B cell (primary cell): ENCODE results near the gene TIFAB. TPM values are rescaled to one million over a fixed set of nuclear protein-coding genes. Genes with fewer than 3 reads are reported as not detected.

Experiments
- ATAC-seq: fragments of 200-7000 bp; cut with Tn5 transposase; one replicate; pipeline ENCODE4 v1.10.0; 2021; ENCODE audit warnings: low read depth, mild to moderate bottlenecking, moderate number of reproducible peaks, moderate library complexity
- CTCF ChIA-PET: fragments of 350-600 bp; sonication (Branson Sonifier 250); formaldehyde crosslinking; loops from one replicate; lab custom pipeline; 2021; ENCODE audit warnings: antibody characterized with exemption, inconsistent platforms; lab: Charles Lee
- POLR2A ChIA-PET: fragments of 350-600 bp; sonication (Branson Sonifier 250); formaldehyde crosslinking; loops from one replicate; lab custom pipeline; 2021; ENCODE audit warnings: antibody characterized with exemption; lab: Charles Lee
- DNase-seq: peaks from one replicate; pipeline ENCODE4 v3.0.0; 2013
- H2AFZ ChIP-seq: 2 replicates; pipeline ENCODE4 v1.6.1; 2012; ENCODE audit warnings: mild to moderate bottlenecking, low read depth, low read length; ENCODE audit not compliant: insufficient read depth, poor library complexity, severe bottlenecking
- H3K27ac ChIP-seq, 2 donors: 1 replicate in 1 of 2; 2 replicates in 1 of 2; pipeline ENCODE4 v1.5.1; 2012 to 2013; ENCODE audit warnings: low read length in 2 of 2, mild to moderate bottlenecking in 2 of 2, moderate library complexity in 1 of 2
- H3K27me3 ChIP-seq, 4 experiments: fragments of 200-600 bp in 1 of 4; sonication (generic) in 1 of 4; replicated peaks in 1 of 4; 1 replicate in 2 of 4; 2 replicates in 2 of 4; pipeline versions ENCODE4 v1.6.1 to v1.7.0; 2013 to 2016; ENCODE audit warnings: low read length in 3 of 4, mild to moderate bottlenecking in 2 of 4, mixed read lengths in 1 of 4, moderate library complexity in 1 of 4; ENCODE audit not compliant: insufficient read depth in 4 of 4, control insufficient read depth in 3 of 4; ENCODE audit errors: control extremely low read depth in 1 of 4
- H3K36me3 ChIP-seq, 2 experiments: replicated peaks in 1 of 2; 1 replicate in 1 of 2; 2 replicates in 1 of 2; pipeline versions ENCODE4 v1.6.1 to v1.7.1; 2013; ENCODE audit warnings: low read length in 1 of 2; ENCODE audit not compliant: insufficient read depth in 2 of 2, control insufficient read depth in 1 of 2; ENCODE audit errors: control extremely low read depth in 1 of 2, extremely low read depth in 1 of 2
- H3K4me1 ChIP-seq, 2 donors: fragments of 200-600 bp in 1 of 2; sonication (generic) in 1 of 2; 1 replicate in 1 of 2; 2 replicates in 1 of 2; pipeline versions ENCODE4 v1.5.1 to v1.6.1; 2013 to 2017; ENCODE audit warnings: low read length in 2 of 2; ENCODE audit not compliant: control insufficient read depth in 2 of 2, insufficient read depth in 2 of 2
- H3K4me2 ChIP-seq: replicated peaks from 2 replicates; pipeline ENCODE3; 2012; ENCODE audit warnings: mild to moderate bottlenecking, low read depth, low read length; ENCODE audit not compliant: poor library complexity, severe bottlenecking
- H3K4me3 ChIP-seq, 5 experiments: fragments of 200-600 bp in 1 of 5; sonication (generic) in 1 of 5; 1 replicate in 3 of 5; 2 replicates in 2 of 5; pipeline versions ENCODE4 v1.5.1 to v1.7.0; 2011 to 2016; ENCODE audit warnings: low read length in 4 of 5, mild to moderate bottlenecking in 4 of 5, low read depth in 2 of 5, control low read depth in 1 of 5, moderate library complexity in 1 of 5; ENCODE audit not compliant: insufficient read depth in 1 of 5; ENCODE audit errors: control extremely low read depth in 1 of 5, extremely low read depth in 1 of 5
- H3K79me2 ChIP-seq: fragments of 200-600 bp; sonication (generic); one replicate; pipeline ENCODE4 v1.6.0; 2016; ENCODE audit warnings: low read length; ENCODE audit not compliant: control insufficient read depth, insufficient read depth
- H3K9ac ChIP-seq: fragments of 200-600 bp; sonication (generic); 2 replicates; pipeline ENCODE4 v1.6.1; 2017; ENCODE audit warnings: mild to moderate bottlenecking, low read length, moderate library complexity
- H3K9me3 ChIP-seq, 3 donors: one replicate each; pipeline versions ENCODE4 v1.6.1 to v1.7.1; 2013; ENCODE audit warnings: low read length in 2 of 3; ENCODE audit not compliant: control insufficient read depth in 2 of 3, insufficient read depth in 1 of 3; ENCODE audit errors: control extremely low read depth in 1 of 3
- H4K20me1 ChIP-seq: 2 replicates; pipeline ENCODE4 v1.6.0; 2012; ENCODE audit warnings: mild to moderate bottlenecking, low read length; ENCODE audit not compliant: insufficient read depth, control insufficient read depth, poor library complexity, severe bottlenecking
- H3K27ac Mint-ChIP-seq: one replicate; pipeline ENCODE4 v1.8.0; 2021; ENCODE audit warnings: mixed read lengths
- H3K27me3 Mint-ChIP-seq: one replicate; pipeline ENCODE4 v1.8.0; 2021; ENCODE audit warnings: mixed read lengths
- H3K4me1 Mint-ChIP-seq: one replicate; pipeline ENCODE4 v1.8.0; 2021; ENCODE audit warnings: mixed read lengths
- H3K4me3 Mint-ChIP-seq: one replicate; pipeline ENCODE4 v1.8.0; 2021; ENCODE audit warnings: mixed read lengths
- H3K9me3 Mint-ChIP-seq: one replicate; pipeline ENCODE4 v1.8.0; 2022; ENCODE audit warnings: mixed read lengths; ENCODE audit not compliant: insufficient read depth
- EZH2 ChIP-seq: IDR thresholded peaks from 2 replicates; pipeline ENCODE4 v1.6.1; 2012; ENCODE audit warnings: borderline replicate concordance, low read depth, mild to moderate bottlenecking, moderate library complexity, low read length; ENCODE audit not compliant: insufficient read depth, poor library complexity, severe bottlenecking
- WGBS: methylation state at CpG from one replicate; pipeline ENCODE4 v1.1.5; 2013; ENCODE audit warnings: missing lambda C conversion rate; ENCODE audit not compliant: insufficient coverage; 5-methylcytosine and 5-hydroxymethylcytosine counted together
- intact Hi-C: fragments of 100-400 bp; cut with micrococcal nuclease; formaldehyde crosslinking; loops from one replicate; pipeline ENCODE4 v1.10.0; 2022
- polyA plus RNA-seq: library from polyadenylated mRNA; depleted of rRNA; stranded (reverse); fragments of >200 nt; gene quantifications from 2 replicates; pipeline ENCODE4 v1.2.3, GENCODE V29; 2012
- total RNA-seq, 2 donors: library from RNA; stranded (reverse); fragments of 120-200 nt in 1 of 2; gene quantifications; 1 replicate in 1 of 2; 2 replicates in 1 of 2; pipeline versions ENCODE4 v1.2.3 to v1.2.4, GENCODE V29; 2013 to 2022
- TF ChIP-seq, protein P1 (sequence below): fragments of 200-600 bp; IDR thresholded peaks from one replicate; pipeline ENCODE4 v1.8.0; 2022; ENCODE audit warnings: antibody characterized with exemption, mild to moderate bottlenecking

TIFAB gene
- total and polyA plus RNA-seq, 2 donors (not counting 1 experiment from before 2014, with no cell fraction given), result not detected

DNA sequence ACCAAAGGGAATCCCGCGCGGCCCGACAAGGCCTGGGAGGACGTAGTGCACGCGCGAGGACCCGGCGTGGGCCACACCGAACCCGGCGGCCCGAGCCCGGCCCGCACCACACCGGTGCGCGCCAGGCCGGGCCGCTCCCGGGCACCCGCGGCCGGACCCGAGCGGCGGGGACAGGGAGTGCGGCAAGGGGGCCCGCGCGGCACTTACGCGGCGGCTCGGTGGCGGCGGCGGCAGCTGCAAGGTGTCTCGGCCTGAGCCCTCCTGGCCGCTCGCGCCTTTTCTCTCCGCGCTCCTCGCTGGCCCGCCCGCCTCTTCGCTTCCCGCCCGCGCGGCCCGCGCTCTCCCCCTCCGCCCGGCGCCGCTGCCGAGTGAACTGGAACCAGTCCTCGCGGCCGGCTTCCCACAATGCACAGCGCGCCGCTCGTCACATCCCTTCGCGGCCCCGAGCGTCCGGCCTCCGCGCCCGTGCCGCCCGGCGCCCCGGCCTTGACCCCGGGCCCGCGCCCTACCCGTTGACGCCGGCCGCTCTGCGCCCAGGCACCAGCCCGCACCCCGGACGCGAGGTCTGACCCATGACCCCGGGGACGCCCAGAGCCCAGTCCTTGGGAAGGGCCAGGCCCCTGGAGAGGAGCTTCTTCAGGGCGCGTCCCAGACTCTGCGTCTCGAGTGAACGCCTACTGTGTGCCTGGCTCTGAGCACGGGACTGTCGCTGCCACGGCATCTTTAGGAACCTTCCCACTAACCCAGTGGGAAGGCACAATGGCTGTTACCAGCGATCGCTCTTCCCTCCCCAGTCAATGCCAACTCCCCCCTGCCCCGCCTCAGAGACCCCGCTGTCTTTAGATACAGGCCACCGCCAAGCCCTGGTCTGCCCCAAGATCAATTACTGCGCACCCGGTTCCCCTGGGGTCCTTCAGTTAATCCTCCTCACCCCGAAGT is 53.0 kb downstream of the TIFAB start, which contains the start of gene MACROH2A1:
Gene MACROH2A1, minus strand, starts transcription at position 377 of the 939 bp plus-strand sequence. CDS start 10,138 bp downstream, outside the sequence.
- peaks cover 47% of the 10 kb centered on the region for H3K79me2 ChIP-seq

More for the DNA sequence above, 53.0 kb downstream of the TIFAB start, which contains the start of gene MACROH2A1:
- Histone ChIP-seq H3K36me3 (no peaks in the 10 kb centered on the region), H3K4me2 (peak within 1 kb of the TSS; percentile 90), H2AFZ (peak within 1 kb of the TSS; percentile 97), H3K4me3 (peak within 1 kb of the TSS; percentile 61 to 80 (median 72)), H3K4me1 (peaks cover 30 to 35% of the 10 kb centered on the region in 2 donors), H3K27ac (peak within 1 kb of the TSS; percentile 81 to 92), H3K9ac (peak within 1 kb of the TSS; percentile 83), H4K20me1 (peaks cover 18% of the 10 kb centered on the region), H3K9me3 (peaks cover 0 to 7% (median 0%) of the 10 kb centered on the region in 3 donors), H3K27me3 (no peaks in the 10 kb centered on the region)
- Mint-ChIP-seq H3K9me3 (no peaks in the 10 kb centered on the region), H3K4me1 (peaks cover 48% of the 10 kb centered on the region), H3K4me3 (peak within 1 kb of the TSS; percentile 92), H3K27ac (peak within 1 kb of the TSS; percentile 92), H3K27me3 (no peaks in the 10 kb centered on the region)
- no peak for TF ChIP-seq EZH2
- TF ChIP-seq, protein P1, sequence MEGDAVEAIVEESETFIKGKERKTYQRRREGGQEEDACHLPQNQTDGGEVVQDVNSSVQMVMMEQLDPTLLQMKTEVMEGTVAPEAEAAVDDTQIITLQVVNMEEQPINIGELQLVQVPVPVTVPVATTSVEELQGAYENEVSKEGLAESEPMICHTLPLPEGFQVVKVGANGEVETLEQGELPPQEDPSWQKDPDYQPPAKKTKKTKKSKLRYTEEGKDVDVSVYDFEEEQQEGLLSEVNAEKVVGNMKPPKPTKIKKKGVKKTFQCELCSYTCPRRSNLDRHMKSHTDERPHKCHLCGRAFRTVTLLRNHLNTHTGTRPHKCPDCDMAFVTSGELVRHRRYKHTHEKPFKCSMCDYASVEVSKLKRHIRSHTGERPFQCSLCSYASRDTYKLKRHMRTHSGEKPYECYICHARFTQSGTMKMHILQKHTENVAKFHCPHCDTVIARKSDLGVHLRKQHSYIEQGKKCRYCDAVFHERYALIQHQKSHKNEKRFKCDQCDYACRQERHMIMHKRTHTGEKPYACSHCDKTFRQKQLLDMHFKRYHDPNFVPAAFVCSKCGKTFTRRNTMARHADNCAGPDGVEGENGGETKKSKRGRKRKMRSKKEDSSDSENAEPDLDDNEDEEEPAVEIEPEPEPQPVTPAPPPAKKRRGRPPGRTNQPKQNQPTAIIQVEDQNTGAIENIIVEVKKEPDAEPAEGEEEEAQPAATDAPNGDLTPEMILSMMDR, result no peak
- DNase-seq, result peak; percentile 90
- WGBS, result under 1% methylated on average over 109 of the region's 109 CpGs
- POLR2A ChIA-PET, result no interaction called here
- peak; percentile 91 for ATAC-seq
- intact Hi-C loops, result loop anchor here (2.0 to 5.0 kb wide), 2 partner anchors 494 to 733 kb away; partner anchors contain the start of genes PCBD2 and SMAD5
- CTCF ChIA-PET, result interaction anchor here (0.7 kb wide), 1 partner anchor 27 kb away, joined by 3 read pairs; no protein-coding TSS in a partner anchor
